Liver (tissue), 9 donors: ENCODE measurements around the gene FAM186B. TPM values are rescaled to one million over a fixed set of nuclear protein-coding genes. Genes with fewer than 3 reads are reported as not detected.

Experiments
- DNase-seq: peaks from one replicate; pipeline ENCODE4 v3.0.0-alpha.2; 2017; ENCODE audit warnings: low spot score
- H3K27ac ChIP-seq, 2 donors: one replicate each; pipeline ENCODE4 v1.7.0; 2013; ENCODE audit warnings: inconsistent platforms in 2 of 2, low read length in 2 of 2, control low read depth in 1 of 2, low read depth in 1 of 2, mild to moderate bottlenecking in 1 of 2
- H3K27me3 ChIP-seq, 4 donors: one replicate each; pipeline versions ENCODE4 v1.6.1 to v1.7.0; 2013; ENCODE audit warnings: low read length in 3 of 4, inconsistent platforms in 1 of 4, mild to moderate bottlenecking in 1 of 4, moderate library complexity in 1 of 4; ENCODE audit not compliant: control insufficient read depth in 4 of 4, insufficient read depth in 4 of 4
- H3K36me3 ChIP-seq, 4 donors: one replicate each; pipeline versions ENCODE4 v1.6.1 to v1.7.0; 2013; ENCODE audit warnings: low read length in 3 of 4, mild to moderate bottlenecking in 3 of 4, low read depth in 1 of 4, moderate library complexity in 1 of 4; ENCODE audit not compliant: control insufficient read depth in 4 of 4, insufficient read depth in 3 of 4
- H3K4me1 ChIP-seq, 4 donors: one replicate each; pipeline versions ENCODE4 v1.6.1 to v1.7.0; 2013; ENCODE audit warnings: low read length in 3 of 4, mild to moderate bottlenecking in 3 of 4, moderate library complexity in 1 of 4; ENCODE audit not compliant: control insufficient read depth in 4 of 4, insufficient read depth in 4 of 4
- H3K4me3 ChIP-seq, 3 donors: one replicate each; pipeline versions ENCODE4 v1.6.1 to v1.7.0; 2013; ENCODE audit warnings: low read length in 3 of 3, control low read depth in 1 of 3, low read depth in 1 of 3, mild to moderate bottlenecking in 1 of 3
- H3K9ac ChIP-seq, 2 donors: one replicate each; pipeline ENCODE4 v1.7.0; 2013; ENCODE audit warnings: low read length in 2 of 2, mild to moderate bottlenecking in 2 of 2, moderate library complexity in 2 of 2, control low read depth in 1 of 2, low read depth in 1 of 2
- H3K9me3 ChIP-seq, 4 donors: one replicate each; pipeline versions ENCODE4 v1.6.1 to v1.7.0; 2013; ENCODE audit warnings: low read length in 3 of 4; ENCODE audit not compliant: control insufficient read depth in 4 of 4
- EGR1 ChIP-seq, 2 donors: IDR thresholded peaks; 2 replicates each; pipeline ENCODE4 v1.6.1; 2016 to 2018; ENCODE audit warnings: antibody characterized with exemption in 2 of 2, low read depth in 2 of 2
- FOXA1 ChIP-seq: IDR thresholded peaks from 2 replicates; pipeline ENCODE4 v1.6.1; 2016; ENCODE audit warnings: antibody characterized with exemption
- FOXA2 ChIP-seq: IDR thresholded peaks from 2 replicates; pipeline ENCODE4 v1.6.1; 2016; ENCODE audit warnings: antibody characterized with exemption
- GABPA ChIP-seq, 2 donors: IDR thresholded peaks in 1 of 2; conservative IDR thresholded peaks in 1 of 2; 2 replicates each; pipeline ENCODE4 v1.6.1; 2016; ENCODE audit warnings: antibody characterized with exemption in 2 of 2, mild to moderate bottlenecking in 1 of 2, moderate library complexity in 1 of 2
- HNF4A ChIP-seq, 2 donors: conservative IDR thresholded peaks; 2 replicates each; pipeline ENCODE4 v1.6.1; 2016; ENCODE audit warnings: antibody characterized with exemption in 2 of 2, mild to moderate bottlenecking in 2 of 2
- JUND ChIP-seq, 2 donors: IDR thresholded peaks; 2 replicates each; pipeline ENCODE4 v1.6.1; 2016; ENCODE audit warnings: antibody characterized with exemption in 2 of 2
- MAX ChIP-seq: IDR thresholded peaks from 2 replicates; pipeline ENCODE4 v1.6.1; 2016; ENCODE audit warnings: antibody characterized with exemption
- NR2F2 ChIP-seq: IDR thresholded peaks from 2 replicates; pipeline ENCODE4 v1.6.1; 2016; ENCODE audit warnings: antibody characterized with exemption
- RAD21 ChIP-seq, 2 donors: IDR thresholded peaks; 2 replicates each; pipeline ENCODE4 v1.6.1; 2016; ENCODE audit warnings: antibody characterized with exemption in 2 of 2, mild to moderate bottlenecking in 2 of 2
- RXRA ChIP-seq, 2 donors: IDR thresholded peaks; 2 replicates each; pipeline ENCODE4 v1.6.1; 2017 to 2018; ENCODE audit warnings: antibody characterized with exemption in 2 of 2, mild to moderate bottlenecking in 1 of 2
- SP1 ChIP-seq: IDR thresholded peaks from 2 replicates; pipeline ENCODE4 v1.6.1; 2018; ENCODE audit warnings: antibody characterized with exemption, mild to moderate bottlenecking
- TAF1 ChIP-seq: conservative IDR thresholded peaks from 2 replicates; pipeline ENCODE4 v1.6.1; 2016; ENCODE audit warnings: antibody characterized with exemption, mild to moderate bottlenecking
- YY1 ChIP-seq: IDR thresholded peaks from 2 replicates; pipeline ENCODE4 v1.6.1; 2016; ENCODE audit warnings: antibody characterized with exemption, mild to moderate bottlenecking
- ZBTB33 ChIP-seq: IDR thresholded peaks from 2 replicates; pipeline ENCODE4 v1.6.1; 2016; ENCODE audit warnings: antibody characterized with exemption
- WGBS: extraction: QIAGEN DNeasy Blood & Tissue Kit; methylation state at CpG from one replicate; pipeline ENCODE4 v1.1.7; 2013; 5-methylcytosine and 5-hydroxymethylcytosine counted together
- polyA plus RNA-seq, 2 donors: library from polyadenylated mRNA; stranded (reverse) in 1 of 2; unstranded in 1 of 2; fragments of 200-250 nt in 1 of 2; fragments of >200 nt in 1 of 2; fragmentation: Nextera tagmentation in 1 of 2; extraction: Ambion mirVana in 1 of 2; gene quantifications; one replicate each; pipeline versions ENCODE4 v1.2.1 to v1.2.3, GENCODE V29; 2013 to 2015
- total RNA-seq, 2 donors: library from RNA; depleted of rRNA; stranded (reverse); fragments of >200 nt; gene quantifications; one replicate each; pipeline ENCODE4 v1.2.3, GENCODE V29; 2014
- TF ChIP-seq, protein P1 (sequence below): fragments of 150-350 bp; IDR thresholded peaks from 2 replicates; pipeline ENCODE4 v1.5.1; 2017; ENCODE audit warnings: improper control_type of control experiment, low read depth, low read length; ENCODE audit not compliant: missing input control
- TF ChIP-seq, protein P2 (sequence below): IDR thresholded peaks from 2 replicates; pipeline ENCODE4 v1.6.1; 2016; ENCODE audit warnings: antibody characterized with exemption, mild to moderate bottlenecking
- TF ChIP-seq, protein P3 (sequence below): IDR thresholded peaks from 2 replicates; pipeline ENCODE4 v1.6.1; 2016; ENCODE audit warnings: antibody characterized with exemption
- donor health status: healthy.
- donor health status: healthy.
- donor health status: healthy.
- donor health status: healthy.
- donor health status: healthy.

Gene FAM186B
- total and polyA plus RNA-seq, 4 donors = 0.19 to 0.84 (median 0.42) TPM

GRCh38 chr12:49588281-49588680 lies 17.2 kb downstream of the FAM186B start:
- Histone ChIP-seq H3K4me3 (no peak overlapping the region), H3K9ac (no peak overlapping the region), H3K27me3 (no peaks in the 10 kb centered on the region), H3K4me1 (no peaks in the 10 kb centered on the region), H3K27ac (no peak overlapping the region), H3K36me3 (peaks cover 0 to 2% (median 0%) of the 10 kb centered on the region in 4 donors), H3K9me3 (no peaks in the 10 kb centered on the region)
- no peak for DNase-seq
- no peak for TF ChIP-seq MAX
- TF ChIP-seq, protein P1, sequence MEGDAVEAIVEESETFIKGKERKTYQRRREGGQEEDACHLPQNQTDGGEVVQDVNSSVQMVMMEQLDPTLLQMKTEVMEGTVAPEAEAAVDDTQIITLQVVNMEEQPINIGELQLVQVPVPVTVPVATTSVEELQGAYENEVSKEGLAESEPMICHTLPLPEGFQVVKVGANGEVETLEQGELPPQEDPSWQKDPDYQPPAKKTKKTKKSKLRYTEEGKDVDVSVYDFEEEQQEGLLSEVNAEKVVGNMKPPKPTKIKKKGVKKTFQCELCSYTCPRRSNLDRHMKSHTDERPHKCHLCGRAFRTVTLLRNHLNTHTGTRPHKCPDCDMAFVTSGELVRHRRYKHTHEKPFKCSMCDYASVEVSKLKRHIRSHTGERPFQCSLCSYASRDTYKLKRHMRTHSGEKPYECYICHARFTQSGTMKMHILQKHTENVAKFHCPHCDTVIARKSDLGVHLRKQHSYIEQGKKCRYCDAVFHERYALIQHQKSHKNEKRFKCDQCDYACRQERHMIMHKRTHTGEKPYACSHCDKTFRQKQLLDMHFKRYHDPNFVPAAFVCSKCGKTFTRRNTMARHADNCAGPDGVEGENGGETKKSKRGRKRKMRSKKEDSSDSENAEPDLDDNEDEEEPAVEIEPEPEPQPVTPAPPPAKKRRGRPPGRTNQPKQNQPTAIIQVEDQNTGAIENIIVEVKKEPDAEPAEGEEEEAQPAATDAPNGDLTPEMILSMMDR = no peak
- TF ChIP-seq TAF1 = no peak
- TF ChIP-seq GABPA (IDR thresholded peaks at IDR 0.05 in 1 of 2, conservative IDR thresholded peaks at IDR 0.05 in 1 of 2) = no peak
- TF ChIP-seq, protein P2, sequence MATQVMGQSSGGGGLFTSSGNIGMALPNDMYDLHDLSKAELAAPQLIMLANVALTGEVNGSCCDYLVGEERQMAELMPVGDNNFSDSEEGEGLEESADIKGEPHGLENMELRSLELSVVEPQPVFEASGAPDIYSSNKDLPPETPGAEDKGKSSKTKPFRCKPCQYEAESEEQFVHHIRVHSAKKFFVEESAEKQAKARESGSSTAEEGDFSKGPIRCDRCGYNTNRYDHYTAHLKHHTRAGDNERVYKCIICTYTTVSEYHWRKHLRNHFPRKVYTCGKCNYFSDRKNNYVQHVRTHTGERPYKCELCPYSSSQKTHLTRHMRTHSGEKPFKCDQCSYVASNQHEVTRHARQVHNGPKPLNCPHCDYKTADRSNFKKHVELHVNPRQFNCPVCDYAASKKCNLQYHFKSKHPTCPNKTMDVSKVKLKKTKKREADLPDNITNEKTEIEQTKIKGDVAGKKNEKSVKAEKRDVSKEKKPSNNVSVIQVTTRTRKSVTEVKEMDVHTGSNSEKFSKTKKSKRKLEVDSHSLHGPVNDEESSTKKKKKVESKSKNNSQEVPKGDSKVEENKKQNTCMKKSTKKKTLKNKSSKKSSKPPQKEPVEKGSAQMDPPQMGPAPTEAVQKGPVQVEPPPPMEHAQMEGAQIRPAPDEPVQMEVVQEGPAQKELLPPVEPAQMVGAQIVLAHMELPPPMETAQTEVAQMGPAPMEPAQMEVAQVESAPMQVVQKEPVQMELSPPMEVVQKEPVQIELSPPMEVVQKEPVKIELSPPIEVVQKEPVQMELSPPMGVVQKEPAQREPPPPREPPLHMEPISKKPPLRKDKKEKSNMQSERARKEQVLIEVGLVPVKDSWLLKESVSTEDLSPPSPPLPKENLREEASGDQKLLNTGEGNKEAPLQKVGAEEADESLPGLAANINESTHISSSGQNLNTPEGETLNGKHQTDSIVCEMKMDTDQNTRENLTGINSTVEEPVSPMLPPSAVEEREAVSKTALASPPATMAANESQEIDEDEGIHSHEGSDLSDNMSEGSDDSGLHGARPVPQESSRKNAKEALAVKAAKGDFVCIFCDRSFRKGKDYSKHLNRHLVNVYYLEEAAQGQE = no peak
- no peak for TF ChIP-seq ZBTB33
- no peak for TF ChIP-seq RAD21 (IDR thresholded peaks at IDR 0.05)
- TF ChIP-seq, protein P3, sequence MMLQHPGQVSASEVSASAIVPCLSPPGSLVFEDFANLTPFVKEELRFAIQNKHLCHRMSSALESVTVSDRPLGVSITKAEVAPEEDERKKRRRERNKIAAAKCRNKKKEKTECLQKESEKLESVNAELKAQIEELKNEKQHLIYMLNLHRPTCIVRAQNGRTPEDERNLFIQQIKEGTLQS = no peak
- no peak for TF ChIP-seq JUND (IDR thresholded peaks at IDR 0.05)
- no peak for TF ChIP-seq FOXA1
- TF ChIP-seq FOXA2 = no peak
- TF ChIP-seq EGR1 (IDR thresholded peaks at IDR 0.05; ENCODE audit: low read depth in 2 of 2) = no peak
- TF ChIP-seq SP1 = no peak
- TF ChIP-seq RXRA (IDR thresholded peaks at IDR 0.05) = no peak
- TF ChIP-seq NR2F2 = no peak
- TF ChIP-seq YY1 = no peak
- TF ChIP-seq HNF4A (conservative IDR thresholded peaks at IDR 0.05) = no peak
- 93% methylated on average over 7 of the region's 7 CpGs for WGBS
